ELR (cell line): Measurements from ENCODE around the gene MDGA2.

Experiments
- DNase-seq: peaks from one replicate; pipeline ENCODE4 v3.0.0-alpha.2; 2015; ENCODE audit warnings: low read depth

The MDGA2 gene

GRCh38 chr14:47619392-47619791, 56.0 kb downstream of the MDGA2 start:
- no peak for DNase-seq

GRCh38 chr14:47606566-47606965, 68.8 kb downstream of the MDGA2 start:
- DNase-seq, result no peak

GRCh38 chr14:47596860-47597259, 78.5 kb downstream of the MDGA2 start:
- no peak for DNase-seq

GRCh38 chr14:47596232-47596631, 79.2 kb downstream of the MDGA2 start:
- DNase-seq, result no peak

GRCh38 chr14:47595552-47595951, 79.9 kb downstream of the MDGA2 start:
- no peak for DNase-seq

- DNase-seq, result no peak
Observed at GRCh38 chr14:47590767-47591495, 84.5 kb downstream of the MDGA2 start.

- DNase-seq, result no peak
Observed at GRCh38 chr14:47585447-47585846, 90.0 kb downstream of the MDGA2 start.

GRCh38 chr14:47567273-47567672, 108.1 kb downstream of the MDGA2 start:
- DNase-seq, result no peak

GRCh38 chr14:47557894-47558293, 117.5 kb downstream of the MDGA2 start:
- no peak for DNase-seq

- no peak for DNase-seq
Observed at GRCh38 chr14:47555333-47555732, 120.1 kb downstream of the MDGA2 start.

GRCh38 chr14:47549886-47550285, 125.5 kb downstream of the MDGA2 start:
- no peak for DNase-seq

- DNase-seq, result no peak
Observed at GRCh38 chr14:47543459-47543858, 131.9 kb downstream of the MDGA2 start.

- no peak for DNase-seq
Observed at GRCh38 chr14:47541662-47542061, 133.7 kb downstream of the MDGA2 start.

- no peak for DNase-seq
Observed at GRCh38 chr14:47539031-47539461, 136.4 kb downstream of the MDGA2 start.

GRCh38 chr14:47536341-47536740, 139.1 kb downstream of the MDGA2 start:
- no peak for DNase-seq

GRCh38 chr14:47526591-47527244, 148.7 kb downstream of the MDGA2 start:
- no peak for DNase-seq

GRCh38 chr14:47524524-47524923, 150.9 kb downstream of the MDGA2 start:
- no peak for DNase-seq

GRCh38 chr14:47520382-47520781, 155.0 kb downstream of the MDGA2 start:
- no peak for DNase-seq

GRCh38 chr14:47511829-47512228, 163.6 kb downstream of the MDGA2 start:
- no peak for DNase-seq

- no peak for DNase-seq
Observed at GRCh38 chr14:47509957-47510356, 165.4 kb downstream of the MDGA2 start.

- no peak for DNase-seq
Observed at GRCh38 chr14:47507861-47508260, 167.5 kb downstream of the MDGA2 start.

GRCh38 chr14:47500369-47500768, 175.0 kb downstream of the MDGA2 start:
- no peak for DNase-seq

GRCh38 chr14:47490766-47491165, 184.6 kb downstream of the MDGA2 start:
- DNase-seq, result no peak

- no peak for DNase-seq
Observed at GRCh38 chr14:47490353-47490752, 185.1 kb downstream of the MDGA2 start.
